GM18861 (cell line): ENCODE measurements around the gene HGD.

Source experiments
- ATAC-seq: cut with Tn5 transposase; IDR thresholded peaks from one replicate; pipeline ENCODE4 v1.9.1; 2021; ENCODE audit not compliant: unreplicated experiment

The HGD gene

GRCh38 chr3:120596116-120596852 lies 85.8 kb downstream of the HGD start, which contains the start of gene NDUFB4:
NDUFB4 (plus strand) TSS chr3:120596336; CDS start chr3:120596360, 24 bp downstream.
- ATAC-seq: peak; percentile 93

GRCh38 chr3:120595788-120596115 lies 86.3 kb downstream of the HGD start:
- no peak for ATAC-seq

DNA sequence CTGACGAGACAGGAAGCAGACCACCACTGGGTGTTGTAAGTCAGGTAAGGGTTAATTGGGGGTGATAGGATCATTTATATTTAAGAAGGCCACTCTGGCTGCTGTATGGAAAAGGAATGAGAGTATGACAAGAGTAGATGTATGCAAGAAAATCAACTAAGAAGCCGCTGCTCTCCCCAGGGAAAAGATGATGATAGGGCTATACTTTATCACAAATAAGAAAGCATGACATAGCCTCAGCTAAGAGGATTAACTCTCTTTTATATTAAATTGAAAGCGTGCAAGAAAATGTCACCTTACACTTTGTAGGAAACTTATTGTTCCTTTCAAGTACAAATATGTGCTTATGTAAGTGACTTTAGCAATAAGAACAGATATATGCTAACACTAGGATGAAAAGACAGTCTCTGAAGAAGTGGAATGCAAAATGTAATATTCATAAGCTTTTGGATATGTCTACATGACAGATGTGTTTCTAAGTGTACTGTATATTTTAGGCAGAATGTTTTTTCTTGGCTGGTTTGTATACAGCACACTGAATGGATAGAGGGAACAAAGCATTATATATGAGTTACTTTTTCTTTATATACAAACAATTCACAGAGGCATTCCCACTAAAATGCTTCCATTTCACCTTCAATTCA lies 94.6 kb downstream of the HGD start:
- no peak for ATAC-seq
